K562 (cell line): ENCODE measurements around the gene DCUN1D3. TPM values are rescaled to one million over a fixed set of nuclear protein-coding genes. Genes with fewer than 3 reads are reported as not detected.

Experiments used
- ARID1B ChIP-seq: fragments of 450-650 bp; IDR thresholded peaks from 2 replicates; pipeline ENCODE4 v1.6.1; 2016; ENCODE audit warnings: antibody characterized with exemption, mild to moderate bottlenecking, inconsistent platforms
- CEBPB ChIP-seq: fragments of 450-650 bp; IDR thresholded peaks from 2 replicates; pipeline ENCODE4 v1.6.1; 2016; ENCODE audit warnings: missing genetic modification characterization, missing compliant biosample characterization
- CTBP1 ChIP-seq: fragments of 450-650 bp; IDR thresholded peaks from 2 replicates; pipeline ENCODE4 v1.6.1; 2016; ENCODE audit warnings: borderline replicate concordance
- ELF4 ChIP-seq: fragments of 450-650 bp; formaldehyde crosslinking; IDR thresholded peaks from 2 replicates; pipeline ENCODE4 v1.4.0; 2022; ENCODE audit warnings: missing genetic modification characterization
- FOSL1 ChIP-seq: fragments of 200-800 bp; sonication (Bioruptor generic); conservative IDR thresholded peaks from 2 replicates; pipeline ENCODE4 v1.6.1; 2016; ENCODE audit warnings: missing genetic modification characterization, missing compliant biosample characterization
- FOXM1 ChIP-seq, 2 experiments: fragments of 450-650 bp in 1 of 2; sonication (generic) in 1 of 2; formaldehyde crosslinking in 1 of 2; IDR thresholded peaks; 2 replicates each; pipeline versions ENCODE4 v1.6.1 to v1.9.0; 2017 to 2022; ENCODE audit warnings: low read depth in 2 of 2, mild to moderate bottlenecking in 2 of 2, missing genetic modification reagents in 1 of 2, moderate library complexity in 1 of 2
- HNRNPH1 ChIP-seq: fragments of 200-400 bp; formaldehyde crosslinking; optimal IDR thresholded peaks from 2 replicates; pipeline ENCODE3; 2017; ENCODE audit warnings: low read depth, mild to moderate bottlenecking, low read length, moderate library complexity
- KDM1A ChIP-seq, 2 experiments: fragments of 450-650 bp; IDR thresholded peaks; 2 replicates each; pipeline ENCODE4 v1.6.1; 2016; ENCODE audit warnings: mild to moderate bottlenecking in 2 of 2
- NR4A1 ChIP-seq, 2 experiments: fragments of 250-450 bp in 1 of 2; fragments of 450-650 bp in 1 of 2; sonication (Bioruptor Pico) in 1 of 2; IDR thresholded peaks; 2 replicates each; pipeline versions ENCODE4 v1.4.0 to v1.6.1; 2016 to 2020; ENCODE audit warnings: mild to moderate bottlenecking in 2 of 2, missing compliant biosample characterization in 1 of 2, missing genetic modification characterization in 1 of 2, moderate library complexity in 1 of 2
- PBX2 ChIP-seq, 2 experiments: IDR thresholded peaks in 1 of 2; conservative IDR thresholded peaks in 1 of 2; 2 replicates each; pipeline ENCODE4 v1.6.1; 2016; ENCODE audit warnings: low read depth in 2 of 2, mild to moderate bottlenecking in 1 of 2, missing compliant biosample characterization in 1 of 2, missing genetic modification characterization in 1 of 2, moderate library complexity in 1 of 2
- SMAD4 ChIP-seq: fragments of 250-450 bp; sonication (Bioruptor Pico); conservative IDR thresholded peaks from 2 replicates; pipeline ENCODE4 v1.8.0; 2021; ENCODE audit warnings: inconsistent platforms, mild to moderate bottlenecking, moderate library complexity
- TARDBP ChIP-seq: fragments of 450-650 bp; IDR thresholded peaks from 2 replicates; pipeline ENCODE4 v1.6.1; 2016
- TSHZ1 ChIP-seq: fragments of 250-450 bp; sonication (Bioruptor Pico); IDR thresholded peaks from 2 replicates; pipeline ENCODE4 v1.4.0; 2020; ENCODE audit warnings: mild to moderate bottlenecking, moderate library complexity
- ZBED1 ChIP-seq: IDR thresholded peaks from 2 replicates; pipeline ENCODE4 v1.6.1; 2014
- ZNF217 ChIP-seq: sonication (generic); formaldehyde crosslinking; IDR thresholded peaks from 2 replicates; pipeline ENCODE4 v1.8.0; 2022; ENCODE audit warnings: mild to moderate bottlenecking, missing genetic modification reagents
- ZNF277 ChIP-seq: fragments of 250-450 bp; sonication (Bioruptor Pico); IDR thresholded peaks from 2 replicates; pipeline ENCODE4 v1.8.0; 2022; ENCODE audit warnings: inconsistent platforms, mild to moderate bottlenecking, moderate library complexity, borderline replicate concordance
- ZNF766 ChIP-seq: fragments of 200-800 bp; sonication (Bioruptor generic); conservative IDR thresholded peaks from 2 replicates; pipeline ENCODE4 v1.6.1; 2016; ENCODE audit warnings: missing genetic modification characterization, missing compliant biosample characterization
- ZNF79 ChIP-seq: fragments of 250-450 bp; sonication (Bioruptor Pico); IDR thresholded peaks from 2 replicates; pipeline ENCODE4 v1.4.0; 2020; ENCODE audit warnings: low read depth, mild to moderate bottlenecking, moderate library complexity
- polyA plus RNA-seq, 8 experiments: library from polyadenylated mRNA; depleted of rRNA in 4 of 8; stranded (reverse) in 5 of 8; unstranded in 3 of 8; fragments of >200 nt; fragmentation: Nextera tagmentation in 2 of 8; fragmentation: Illumina TruSeq in 1 of 8; extraction: Ambion mirVana in 2 of 8; extraction: Trizol in 1 of 8; gene quantifications; 2 replicates each; pipeline versions ENCODE4 v1.2.1 to v1.2.3, GENCODE V29; 2011 to 2014; ENCODE audit warnings: inconsistent platforms in 1 of 8, missing spikeins in 1 of 8
- total RNA-seq, 7 experiments: library from RNA; depleted of rRNA in 6 of 7; stranded (reverse); fragments of >200 nt in 6 of 7; fragmentation: Illumina TruSeq in 2 of 7; extraction: Trizol in 2 of 7; gene quantifications; 2 replicates each; pipeline versions ENCODE4 v1.2.1 to v1.2.3, GENCODE V29; 2011 to 2021; ENCODE audit warnings: low replicate concordance in 1 of 7
- TF ChIP-seq, protein P1 (sequence below): fragments of 200-800 bp; sonication (Bioruptor generic); IDR thresholded peaks from 2 replicates; pipeline ENCODE4 v1.6.1; 2017; ENCODE audit warnings: missing genetic modification characterization, missing compliant biosample characterization

Gene DCUN1D3
- total and polyA plus RNA-seq, 9 of the 15 experiments (the other 6 are each of a cell fraction or from before 2014, with no cell fraction given), result 1.0 to 4.7 (median 2.2) TPM

GRCh38 chr16:20826039-20826566 is 74.1 kb downstream of the DCUN1D3 start (continued):
- TF ChIP-seq ZNF277 (CRISPR knock-in tag) (no peak), HNRNPH1 (no peak), FOSL1 (peak; percentile 93), TSHZ1 (CRISPR knock-in tag) (no peak), CEBPB (tag) (peak; percentile 88), FOXM1 (IDR thresholded peaks at IDR 0.05; ENCODE audit: low read depth) (peak; percentile 91), FOXM1 (CRISPR knock-in tag; IDR thresholded peaks at IDR 0.05; ENCODE audit: low read depth) (no peak), NR4A1 (CRISPR knock-in tag; IDR thresholded peaks at IDR 0.05) (no peak), NR4A1 (tag; IDR thresholded peaks at IDR 0.05) (0 out of 2 replicates have a peak, but pooled peaks have one; percentile 53), SMAD4 (CRISPR knock-in tag) (peak; percentile 69), ZNF79 (CRISPR knock-in tag) (0 out of 2 replicates have a peak, but pooled peaks have one; percentile 41), ELF4 (CRISPR knock-in tag) (0 out of 2 replicates have a peak, but pooled peaks have one; percentile 64), ZNF217 (CRISPR knock-in tag) (no peak), PBX2 (CRISPR knock-in tag; IDR thresholded peaks at IDR 0.05; ENCODE audit: low read depth) (no peak), PBX2 (tag; conservative IDR thresholded peaks at IDR 0.05; ENCODE audit: low read depth) (peak; percentile 62), ARID1B (peak; percentile 95), CTBP1 (peak; percentile 72; the same call in 1 of the 2 replicates), TARDBP (no peak), ZBED1 (no peak), KDM1A (IDR thresholded peaks at IDR 0.05) (peak; percentile 98 to 99), ZNF766 (CRISPR knock-in tag) (peak; percentile 93)
- TF ChIP-seq, protein P1, sequence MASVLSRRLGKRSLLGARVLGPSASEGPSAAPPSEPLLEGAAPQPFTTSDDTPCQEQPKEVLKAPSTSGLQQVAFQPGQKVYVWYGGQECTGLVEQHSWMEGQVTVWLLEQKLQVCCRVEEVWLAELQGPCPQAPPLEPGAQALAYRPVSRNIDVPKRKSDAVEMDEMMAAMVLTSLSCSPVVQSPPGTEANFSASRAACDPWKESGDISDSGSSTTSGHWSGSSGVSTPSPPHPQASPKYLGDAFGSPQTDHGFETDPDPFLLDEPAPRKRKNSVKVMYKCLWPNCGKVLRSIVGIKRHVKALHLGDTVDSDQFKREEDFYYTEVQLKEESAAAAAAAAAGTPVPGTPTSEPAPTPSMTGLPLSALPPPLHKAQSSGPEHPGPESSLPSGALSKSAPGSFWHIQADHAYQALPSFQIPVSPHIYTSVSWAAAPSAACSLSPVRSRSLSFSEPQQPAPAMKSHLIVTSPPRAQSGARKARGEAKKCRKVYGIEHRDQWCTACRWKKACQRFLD (CRISPR knock-in tag), result peak; percentile 42; the same call in 1 of the 2 replicates
